ENCODE measurements around the gene ANKRD12. TPM values are rescaled to one million over a fixed set of nuclear protein-coding genes. Genes with fewer than 3 reads are reported as not detected.

The ANKRD12 gene
- total RNA-seq, 1 experiment from 2014 or later: 24.1 TPM

- no peak for DNase-seq (ENCODE audit: low spot score)
Measured at GRCh38 chr18:9106094-9106493, 30.5 kb upstream of the ANKRD12 start.

DNA sequence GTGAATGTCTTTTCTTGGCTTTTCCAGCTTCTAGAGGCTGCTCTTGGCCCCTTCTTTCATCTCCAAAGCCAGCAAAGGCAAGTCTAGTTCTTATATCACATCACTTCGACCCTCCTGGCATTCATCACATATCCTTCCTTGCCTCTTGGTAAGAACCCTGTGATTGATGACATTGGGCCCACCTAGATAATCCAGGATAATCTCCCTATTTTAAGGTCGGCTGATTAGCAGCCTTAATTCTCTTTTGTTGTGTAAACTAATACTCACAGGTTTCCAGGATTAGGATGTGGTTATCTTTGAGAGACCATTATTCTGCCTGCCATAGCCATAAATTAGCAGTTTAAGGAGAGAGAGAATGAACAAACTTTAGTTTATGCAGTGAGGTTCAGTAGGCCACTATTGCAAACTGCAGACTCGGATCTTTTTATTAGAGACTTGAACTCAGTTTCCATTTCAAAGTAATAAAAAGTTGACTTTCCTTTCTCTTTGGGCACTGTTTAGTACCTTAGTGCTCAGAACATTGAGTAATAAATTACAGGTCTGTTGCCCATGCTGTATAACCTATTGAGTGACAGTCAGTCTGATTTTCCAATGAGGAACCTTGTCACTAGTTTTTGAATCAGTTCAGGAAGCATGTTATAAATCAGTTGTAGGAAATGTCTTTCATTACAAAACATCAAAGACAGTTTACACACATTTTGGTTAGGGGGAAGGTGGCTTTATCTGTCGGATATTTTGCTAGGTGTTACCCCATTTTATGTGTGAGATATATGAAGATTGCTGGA lies 29.6 kb upstream of the ANKRD12 start:
- no peak for DNase-seq (ENCODE audit: low spot score)

DNA sequence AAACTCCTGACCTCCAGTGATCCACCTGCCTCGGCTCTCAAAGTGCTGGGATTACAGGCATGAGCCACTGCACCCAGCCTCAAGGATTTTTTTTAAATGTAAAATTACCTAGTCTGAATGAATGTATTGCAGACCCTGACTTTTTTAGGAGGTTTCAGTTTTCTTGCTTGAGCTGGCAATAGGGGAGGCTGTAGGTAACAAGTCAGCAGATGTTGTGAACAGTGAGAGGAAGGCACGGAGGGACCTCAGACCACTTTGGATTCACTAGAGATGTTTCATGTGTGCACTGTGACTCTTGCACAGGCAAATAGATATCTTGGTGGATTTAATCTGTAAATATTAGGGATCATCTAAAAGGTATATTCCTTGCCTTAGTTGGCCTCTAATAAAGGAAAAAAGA lies 27.7 kb upstream of the ANKRD12 start:
- DNase-seq (ENCODE audit: low spot score): no peak

DNA sequence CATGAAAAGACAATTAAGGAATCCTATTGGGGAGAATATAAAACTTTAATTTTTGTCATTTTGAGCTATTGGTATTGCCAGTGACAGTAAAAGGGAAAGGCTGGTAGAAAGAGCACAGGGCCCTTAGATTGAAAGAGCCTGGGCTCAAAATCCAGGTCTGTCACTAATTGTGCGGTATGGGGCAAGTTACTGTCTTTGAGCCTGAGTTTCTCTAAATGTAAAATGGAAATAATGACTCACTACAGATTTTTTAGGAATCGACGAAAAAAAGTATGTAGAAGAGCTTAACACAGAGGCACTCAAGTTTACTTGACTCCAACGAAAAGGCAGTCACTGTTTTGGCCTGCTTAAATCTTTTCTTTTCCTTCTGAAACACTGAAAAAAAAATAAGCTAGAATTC lies 27.1 kb upstream of the ANKRD12 start:
- no peak for DNase-seq (ENCODE audit: low spot score)

- no peak for DNase-seq (ENCODE audit: low spot score)
Measured at GRCh38 chr18:9113468-9114149, 23.0 kb upstream of the ANKRD12 start.

GRCh38 chr18:9115984-9116383 lies 20.6 kb upstream of the ANKRD12 start:
- no peak for DNase-seq (ENCODE audit: low spot score)

GRCh38 chr18:9117980-9118841 lies 18.4 kb upstream of the ANKRD12 start:
- no peak for DNase-seq (ENCODE audit: low spot score)

GRCh38 chr18:9120796-9121195 lies 15.8 kb upstream of the ANKRD12 start:
- DNase-seq (ENCODE audit: low spot score): no peak

DNA sequence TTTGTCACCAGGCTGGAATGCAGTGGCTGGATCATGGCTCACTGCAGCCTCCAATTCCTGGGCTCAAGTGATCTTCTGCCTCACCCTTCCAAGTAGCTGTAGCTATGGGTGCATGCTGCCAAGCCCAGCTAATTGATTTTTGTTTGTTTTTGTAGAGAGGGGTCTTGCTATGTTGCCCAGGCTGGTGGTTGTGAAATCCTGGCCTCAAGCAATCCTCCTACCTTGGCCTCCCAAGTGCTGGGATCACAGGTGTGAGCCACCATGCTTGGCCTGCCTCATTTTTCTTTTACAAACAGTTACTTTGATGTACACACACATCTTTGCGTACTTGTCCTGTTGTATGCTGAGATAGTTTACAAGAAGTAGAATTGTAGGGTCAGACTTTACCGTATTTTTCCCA lies 13.1 kb upstream of the ANKRD12 start:
- no peak for DNase-seq (ENCODE audit: low spot score)

DNA sequence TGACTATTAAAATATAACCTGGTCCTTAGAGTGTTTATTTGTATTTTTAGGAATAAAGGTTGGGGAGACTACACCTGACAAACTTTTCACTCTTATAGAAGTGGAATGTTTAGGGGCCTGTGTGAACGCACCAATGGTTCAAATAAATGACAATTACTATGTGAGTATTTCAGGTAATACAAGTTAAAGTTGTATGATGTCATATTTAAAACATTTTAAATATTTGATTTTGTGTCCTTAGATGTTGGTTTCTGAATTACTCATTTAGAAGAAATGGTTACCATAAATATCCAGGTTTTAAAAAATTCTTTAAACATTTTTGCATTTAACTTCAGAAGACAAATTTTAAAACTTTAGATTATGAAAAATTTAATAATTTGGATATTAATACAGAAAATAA lies 11.8 kb upstream of the ANKRD12 start:
- no peak for DNase-seq (ENCODE audit: low spot score)

DNA sequence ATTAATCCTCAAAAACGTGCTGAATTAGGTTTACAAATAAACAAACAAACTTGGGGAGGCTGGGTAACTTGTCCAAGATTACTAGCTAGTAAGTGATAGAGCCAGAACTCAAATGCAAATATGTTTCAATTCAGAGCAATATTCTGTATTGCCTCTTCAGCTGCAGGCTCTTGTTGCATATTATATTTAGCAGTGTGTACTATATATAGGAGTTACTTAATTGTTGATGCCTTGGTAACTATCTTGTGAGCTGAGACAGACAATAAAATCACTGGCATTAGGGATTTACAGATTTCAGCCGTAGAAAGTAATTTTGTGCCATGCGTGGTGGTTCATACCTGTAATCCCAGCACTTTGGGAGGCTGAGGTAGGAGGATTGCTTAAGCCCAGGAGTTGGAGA lies 10.2 kb upstream of the ANKRD12 start:
- DNase-seq (ENCODE audit: low spot score): no peak

GRCh38 chr18:9130195-9130594 lies 6.4 kb upstream of the ANKRD12 start:
- DNase-seq (ENCODE audit: low spot score): no peak

DNA sequence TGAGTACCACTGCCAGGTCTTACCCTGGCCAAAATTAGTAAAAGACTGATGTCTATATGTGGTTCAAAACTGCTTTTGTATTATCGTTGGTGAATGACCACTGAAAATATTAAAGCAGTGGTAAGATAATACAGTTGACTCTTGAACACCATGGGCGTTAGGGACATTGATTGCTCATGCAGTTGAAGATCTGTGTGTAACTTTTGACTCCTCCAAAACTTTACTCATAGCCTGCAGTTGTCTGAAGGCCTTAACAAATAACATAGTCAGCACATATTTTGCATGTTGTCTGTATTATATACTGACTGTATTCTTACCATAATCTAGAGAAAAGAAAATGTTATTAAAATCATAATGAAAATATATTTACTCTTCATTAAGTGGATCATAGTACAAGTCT lies 5.8 kb upstream of the ANKRD12 start:
- DNase-seq (ENCODE audit: low spot score): no peak

DNA sequence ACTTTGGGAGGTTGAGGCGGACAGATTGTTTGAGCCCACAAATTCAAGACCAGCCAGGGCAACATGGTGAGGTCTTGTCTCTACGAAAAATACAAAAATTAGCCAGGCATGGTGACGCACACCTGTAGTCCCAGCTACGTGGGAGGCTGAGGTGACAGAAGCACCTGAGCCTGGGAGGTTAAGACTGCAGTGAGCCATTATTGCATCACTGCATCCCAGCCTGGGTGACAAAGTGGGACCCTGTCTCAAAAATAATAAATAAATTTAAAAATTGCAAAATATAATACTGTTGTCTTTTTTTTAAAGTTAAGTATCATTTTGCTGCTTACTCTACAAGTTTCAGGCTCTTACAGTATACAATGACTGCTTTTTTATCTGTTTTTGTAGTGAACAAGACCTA lies 4.0 kb upstream of the ANKRD12 start:
- DNase-seq (ENCODE audit: low spot score): no peak

- DNase-seq (ENCODE audit: low spot score): peak; percentile 45
Measured at GRCh38 chr18:9133225-9133624, 3.4 kb upstream of the ANKRD12 start.

- peak; percentile 76 for DNase-seq (ENCODE audit: low spot score)
Measured at GRCh38 chr18:9135081-9135911, 1.3 kb upstream of the ANKRD12 start.

GRCh38 chr18:9135912-9136314 lies 668 bp upstream of the ANKRD12 start:
- no peak for DNase-seq (ENCODE audit: low spot score)

- DNase-seq (ENCODE audit: low spot score): peak; percentile 79
Measured at GRCh38 chr18:9137168-9138066, 836 bp downstream of the ANKRD12 start.

GRCh38 chr18:9139400-9140039 lies 2.9 kb downstream of the ANKRD12 start:
- no peak for DNase-seq (ENCODE audit: low spot score)

DNA sequence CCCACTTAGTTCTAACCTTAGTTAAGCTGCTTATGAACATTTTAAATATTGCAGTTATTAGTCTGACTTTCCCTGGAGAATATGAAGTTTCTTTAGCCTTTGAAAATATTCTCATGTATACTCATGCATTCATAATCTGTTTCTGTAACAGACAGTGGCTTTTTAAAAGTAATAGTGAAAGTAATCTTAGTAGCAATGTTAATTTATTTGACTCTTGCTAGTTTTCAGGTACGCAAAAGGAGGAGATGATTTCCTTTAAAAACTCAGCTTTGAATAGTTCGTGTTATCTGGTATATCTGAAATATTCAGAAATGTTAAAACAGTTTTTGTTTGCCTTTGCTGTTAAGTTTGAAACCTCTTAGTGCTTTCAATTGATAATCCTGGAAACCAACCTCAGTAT lies 3.8 kb downstream of the ANKRD12 start:
- DNase-seq (ENCODE audit: low spot score): no peak
